DND-41 (cell line): ENCODE data around the gene C5AR2.

Source experiments
- ATAC-seq: fragments of 200-7000 bp; cut with Tn5 transposase; 3 replicates; pipeline ENCODE4 v1.9.1; 2021; ENCODE audit warnings: low read depth; ENCODE audit not compliant: insufficient read depth
- DNase-seq: peaks from one replicate; pipeline ENCODE4 v3.0.0-alpha.2; 2020
- H2AFZ ChIP-seq: 2 replicates; pipeline ENCODE4 v1.6.0; 2012; ENCODE audit warnings: low read depth, low read length
- H3K27ac ChIP-seq: 2 replicates; pipeline ENCODE4 v1.5.1; 2012; ENCODE audit warnings: low read length, inconsistent platforms
- H3K27me3 ChIP-seq: fragments of 200-600 bp; sonication (generic); 2 replicates; pipeline ENCODE4 v1.6.0; 2012; ENCODE audit warnings: low read length, mild to moderate bottlenecking, inconsistent platforms; ENCODE audit not compliant: insufficient read depth, poor library complexity
- H3K36me3 ChIP-seq: 2 replicates; pipeline ENCODE4 v1.5.1; 2012; ENCODE audit warnings: low read length, inconsistent platforms; ENCODE audit not compliant: insufficient read depth
- H3K4me1 ChIP-seq: 2 replicates; pipeline ENCODE4 v1.5.1; 2012; ENCODE audit warnings: mild to moderate bottlenecking, low read length; ENCODE audit not compliant: insufficient read depth
- H3K4me2 ChIP-seq: 2 replicates; pipeline ENCODE4 v1.6.0; 2012; ENCODE audit warnings: mild to moderate bottlenecking, moderate library complexity, low read length, inconsistent platforms; ENCODE audit not compliant: insufficient read depth
- H3K4me3 ChIP-seq, 2 experiments: fragments of 200-600 bp in 1 of 2; shearing (Covaris generic) in 1 of 2; 2 replicates each; pipeline ENCODE4 v1.5.1; 2012 to 2016; ENCODE audit warnings: inconsistent platforms in 2 of 2, low read length in 2 of 2, mild to moderate bottlenecking in 2 of 2, low read depth in 1 of 2, moderate library complexity in 1 of 2
- H3K79me2 ChIP-seq: 2 replicates; pipeline ENCODE4 v1.6.0; 2012; ENCODE audit warnings: low read length, inconsistent platforms; ENCODE audit not compliant: insufficient read depth
- H3K9ac ChIP-seq: 2 replicates; pipeline ENCODE4 v1.6.0; 2012; ENCODE audit warnings: low read depth, mild to moderate bottlenecking, inconsistent platforms, low read length, moderate library complexity
- H3K9me3 ChIP-seq: 2 replicates; pipeline ENCODE4 v1.5.1; 2012; ENCODE audit warnings: low read length, moderate library complexity, mild to moderate bottlenecking, inconsistent platforms; ENCODE audit not compliant: insufficient read depth, severe bottlenecking
- H4K20me1 ChIP-seq: 2 replicates; pipeline ENCODE4 v1.6.0; 2012; ENCODE audit warnings: low read length; ENCODE audit not compliant: insufficient read depth
- CTCF ChIP-seq: IDR thresholded peaks from 2 replicates; pipeline ENCODE4 v1.5.1; 2012; ENCODE audit warnings: borderline replicate concordance, low read length, moderate library complexity, mild to moderate bottlenecking; ENCODE audit not compliant: poor library complexity, severe bottlenecking; ENCODE audit errors: extremely low read depth
- EZH2 ChIP-seq: IDR thresholded peaks from 3 replicates; pipeline ENCODE4 v1.6.1; 2012; ENCODE audit warnings: borderline replicate concordance, low read depth, mild to moderate bottlenecking, moderate library complexity, low read length, inconsistent platforms; ENCODE audit not compliant: severe bottlenecking

C5AR2 gene

GRCh38 chr19:47377208-47377701 is 45.3 kb downstream of the C5AR2 start:
- H3K9ac ChIP-seq, result no peak overlapping the region
- peaks cover 94% of the 10 kb centered on the region for H3K36me3 ChIP-seq
- H3K4me2 ChIP-seq, result no peak overlapping the region
- no peaks in the 10 kb centered on the region for H3K79me2 ChIP-seq
- no peak overlapping the region for H3K4me3 ChIP-seq
- ATAC-seq, result no peak
- no peaks in the 10 kb centered on the region for H3K4me1 ChIP-seq
- H4K20me1 ChIP-seq, result peaks cover 31% of the 10 kb centered on the region
- DNase-seq, result no peak
- no peak overlapping the region for H2AFZ ChIP-seq
- H3K27me3 ChIP-seq, result no peaks in the 10 kb centered on the region
- H3K27ac ChIP-seq, result no peak overlapping the region
- no peaks in the 10 kb centered on the region for H3K9me3 ChIP-seq
- TF ChIP-seq EZH2 (no peak), CTCF (no peak)

GRCh38 chr19:47377801-47378200 is 45.8 kb downstream of the C5AR2 start:
- Histone ChIP-seq H3K9me3 (no peaks in the 10 kb centered on the region), H3K36me3 (peaks cover 90% of the 10 kb centered on the region), H3K4me1 (no peaks in the 10 kb centered on the region), H4K20me1 (peaks cover 31% of the 10 kb centered on the region), H3K9ac (no peak overlapping the region), H2AFZ (no peak overlapping the region), H3K27ac (no peak overlapping the region), H3K4me2 (no peak overlapping the region), H3K4me3 (no peak overlapping the region), H3K79me2 (no peaks in the 10 kb centered on the region), H3K27me3 (no peaks in the 10 kb centered on the region)
- TF ChIP-seq CTCF (no peak), EZH2 (no peak)
- no peak for DNase-seq
- ATAC-seq, result no peak

- Histone ChIP-seq H3K9me3 (no peaks in the 10 kb centered on the region), H4K20me1 (peaks cover 31% of the 10 kb centered on the region), H3K9ac (no peak overlapping the region), H3K27ac (no peak overlapping the region), H3K4me3 (no peak overlapping the region), H3K4me2 (no peak overlapping the region), H3K27me3 (no peaks in the 10 kb centered on the region), H3K79me2 (no peaks in the 10 kb centered on the region), H3K4me1 (no peaks in the 10 kb centered on the region), H3K36me3 (peaks cover 85% of the 10 kb centered on the region), H2AFZ (no peak overlapping the region)
- ATAC-seq, result no peak
- no peak for DNase-seq
- TF ChIP-seq EZH2 (no peak), CTCF (no peak)
These were observed 46.3 kb downstream of the C5AR2 start for GRCh38 chr19:47378246-47378645.
